GM21528 (cell line): ENCODE results near the gene TOM1L1.

Experiments used
- ATAC-seq: cut with Tn5 transposase; IDR thresholded peaks from one replicate; pipeline ENCODE4 v1.9.1; 2021; ENCODE audit warnings: mild to moderate bottlenecking, moderate library complexity; ENCODE audit not compliant: unreplicated experiment, low FRiP score

TOM1L1 gene

GRCh38 chr17:54892360-54892759, 8.3 kb upstream of the TOM1L1 start:
- no peak for ATAC-seq

- no peak for ATAC-seq
Observed at GRCh38 chr17:54898576-54898975, 2.1 kb upstream of the TOM1L1 start.

GRCh38 chr17:54899201-54899600, 1.5 kb upstream of the TOM1L1 start:
- no peak for ATAC-seq

GRCh38 chr17:54899721-54900456, 763 bp upstream of the TOM1L1 start:
- ATAC-seq, result peak; percentile 27

GRCh38 chr17:54901230-54901822, 674 bp downstream of the TOM1L1 start:
- no peak for ATAC-seq

- no peak for ATAC-seq
Observed at GRCh38 chr17:54902017-54902416, 1.4 kb downstream of the TOM1L1 start.

- no peak for ATAC-seq
Observed at GRCh38 chr17:54902611-54903010, 2.0 kb downstream of the TOM1L1 start.

GRCh38 chr17:54903375-54903774, 2.7 kb downstream of the TOM1L1 start:
- no peak for ATAC-seq

- no peak for ATAC-seq
Observed at GRCh38 chr17:54906683-54907082, 6.0 kb downstream of the TOM1L1 start.

GRCh38 chr17:54907376-54907775, 6.7 kb downstream of the TOM1L1 start:
- no peak for ATAC-seq

GRCh38 chr17:54909766-54910165, 9.1 kb downstream of the TOM1L1 start:
- ATAC-seq, result no peak

- no peak for ATAC-seq
Observed at GRCh38 chr17:54916721-54917120, 16.1 kb downstream of the TOM1L1 start.

- no peak for ATAC-seq
Observed at GRCh38 chr17:54919425-54919824, 18.8 kb downstream of the TOM1L1 start.

- ATAC-seq, result no peak
Observed at GRCh38 chr17:54920819-54921218, 20.2 kb downstream of the TOM1L1 start.

- no peak for ATAC-seq
Observed at GRCh38 chr17:54924405-54924804, 23.8 kb downstream of the TOM1L1 start.

- no peak for ATAC-seq
Observed at GRCh38 chr17:54927525-54927924, 26.9 kb downstream of the TOM1L1 start.

GRCh38 chr17:54932711-54933110, 32.1 kb downstream of the TOM1L1 start:
- no peak for ATAC-seq

- ATAC-seq, result no peak
Observed at GRCh38 chr17:54933921-54934320, 33.3 kb downstream of the TOM1L1 start.

- no peak for ATAC-seq
Observed at GRCh38 chr17:54935471-54935870, 34.8 kb downstream of the TOM1L1 start.

- ATAC-seq, result no peak
Observed at GRCh38 chr17:54937018-54937417, 36.4 kb downstream of the TOM1L1 start.

- no peak for ATAC-seq
Observed at GRCh38 chr17:54937426-54937825, 36.8 kb downstream of the TOM1L1 start.

- no peak for ATAC-seq
Observed at GRCh38 chr17:54941285-54941684, 40.6 kb downstream of the TOM1L1 start.
